ENCODE results near the gene ABCE1.
"Not testable (repeated sequence)": the region's sequence is repeated elsewhere in the genome, so short reads cannot be mapped to it uniquely, and the experiment has no call there.

Gene ABCE1

GRCh38 chr4:145103496-145103895 lies 5.4 kb downstream of the ABCE1 start:
- Histone ChIP-seq H3K4me3 (ENCODE audit: low read length) (no peak overlapping the region), H3K4me2 (ENCODE audit: low read length) (no peak overlapping the region), H3K4me1 (ENCODE audit: control insufficient read depth, insufficient read depth, low read length) (peaks cover 29% of the 10 kb centered on the region), H3K36me3 (ENCODE audit: insufficient read depth, low read length) (peaks cover 37% of the 10 kb centered on the region), H3K9ac (ENCODE audit: low read depth, low read length) (no peak overlapping the region), H3K27me3 (ENCODE audit: control insufficient read depth, insufficient read depth, low read length) (no peaks in the 10 kb centered on the region), H3K9me3 (replicated peaks; ENCODE audit: low read length) (no peaks in the 10 kb centered on the region)

GRCh38 chr4:145107126-145107525 lies 9.0 kb downstream of the ABCE1 start:
- Histone ChIP-seq H3K9ac (ENCODE audit: low read depth, low read length) (no peak overlapping the region), H3K27me3 (ENCODE audit: control insufficient read depth, insufficient read depth, low read length) (no peaks in the 10 kb centered on the region), H3K4me2 (ENCODE audit: low read length) (no peak overlapping the region), H3K36me3 (ENCODE audit: insufficient read depth, low read length) (peaks cover 66% of the 10 kb centered on the region), H3K4me3 (ENCODE audit: low read length) (no peak overlapping the region), H3K4me1 (ENCODE audit: control insufficient read depth, insufficient read depth, low read length) (peaks cover 1% of the 10 kb centered on the region), H3K9me3 (replicated peaks; ENCODE audit: low read length) (no peaks in the 10 kb centered on the region)

GRCh38 chr4:145108128-145108527 lies 10.0 kb downstream of the ABCE1 start:
- Histone ChIP-seq H3K4me2 (ENCODE audit: low read length) (no peak overlapping the region), H3K9ac (ENCODE audit: low read depth, low read length) (no peak overlapping the region), H3K4me3 (ENCODE audit: low read length) (no peak overlapping the region), H3K27me3 (ENCODE audit: control insufficient read depth, insufficient read depth, low read length) (no peaks in the 10 kb centered on the region), H3K4me1 (ENCODE audit: control insufficient read depth, insufficient read depth, low read length) (no peaks in the 10 kb centered on the region), H3K9me3 (replicated peaks; ENCODE audit: low read length) (no peaks in the 10 kb centered on the region), H3K36me3 (ENCODE audit: insufficient read depth, low read length) (peaks cover 75% of the 10 kb centered on the region)

GRCh38 chr4:145125396-145125795 lies 27.3 kb downstream of the ABCE1 start:
- Histone ChIP-seq H3K4me3 (ENCODE audit: low read length) (no peak overlapping the region), H3K36me3 (ENCODE audit: insufficient read depth, low read length) (peaks cover 69% of the 10 kb centered on the region), H3K4me1 (ENCODE audit: control insufficient read depth, insufficient read depth, low read length) (peaks cover 2% of the 10 kb centered on the region), H3K9me3 (replicated peaks; ENCODE audit: low read length) (no peaks in the 10 kb centered on the region), H3K9ac (ENCODE audit: low read depth, low read length) (no peak overlapping the region), H3K4me2 (ENCODE audit: low read length) (no peak overlapping the region), H3K27me3 (ENCODE audit: control insufficient read depth, insufficient read depth, low read length) (no peaks in the 10 kb centered on the region)

- no peaks in the 10 kb centered on the region for H3K9me3 ChIP-seq (replicated peaks; ENCODE audit: low read length)
- no peak overlapping the region for H3K9ac ChIP-seq (ENCODE audit: low read depth, low read length)
- peaks cover 15% of the 10 kb centered on the region for H3K4me1 ChIP-seq (ENCODE audit: control insufficient read depth, insufficient read depth, low read length)
- no peaks in the 10 kb centered on the region for H3K27me3 ChIP-seq (ENCODE audit: control insufficient read depth, insufficient read depth, low read length)
- H3K4me3 ChIP-seq (ENCODE audit: low read length), result no peak overlapping the region
- H3K36me3 ChIP-seq (ENCODE audit: insufficient read depth, low read length), result peaks cover 44% of the 10 kb centered on the region
- no peak overlapping the region for H3K4me2 ChIP-seq (ENCODE audit: low read length)
Observed at GRCh38 chr4:145130130-145130529, 32.0 kb downstream of the ABCE1 start.

- peaks cover 38% of the 10 kb centered on the region for H3K36me3 ChIP-seq (ENCODE audit: insufficient read depth, low read length)
- no peak overlapping the region for H3K9ac ChIP-seq (ENCODE audit: low read depth, low read length)
- peaks cover 15% of the 10 kb centered on the region for H3K4me1 ChIP-seq (ENCODE audit: control insufficient read depth, insufficient read depth, low read length)
- H3K4me3 ChIP-seq (ENCODE audit: low read length), result no peak overlapping the region
- no peaks in the 10 kb centered on the region for H3K27me3 ChIP-seq (ENCODE audit: control insufficient read depth, insufficient read depth, low read length)
- no peaks in the 10 kb centered on the region for H3K9me3 ChIP-seq (replicated peaks; ENCODE audit: low read length)
- peak overlapping the region; percentile 18 for H3K4me2 ChIP-seq (ENCODE audit: low read length)
Observed at GRCh38 chr4:145130788-145131399, 32.8 kb downstream of the ABCE1 start.

- H3K4me3 ChIP-seq (ENCODE audit: low read length), result no peak overlapping the region
- no peak overlapping the region for H3K9ac ChIP-seq (ENCODE audit: low read depth, low read length)
- no peak overlapping the region for H3K4me2 ChIP-seq (ENCODE audit: low read length)
- H3K9me3 ChIP-seq (replicated peaks; ENCODE audit: low read length), result no peaks in the 10 kb centered on the region
- peaks cover 31% of the 10 kb centered on the region for H3K36me3 ChIP-seq (ENCODE audit: insufficient read depth, low read length)
- no peaks in the 10 kb centered on the region for H3K27me3 ChIP-seq (ENCODE audit: control insufficient read depth, insufficient read depth, low read length)
- H3K4me1 ChIP-seq (ENCODE audit: control insufficient read depth, insufficient read depth, low read length), result peaks cover 15% of the 10 kb centered on the region
Observed at GRCh38 chr4:145131848-145132247, 33.7 kb downstream of the ABCE1 start.

- H3K36me3 ChIP-seq (ENCODE audit: insufficient read depth, low read length), result peaks cover 25% of the 10 kb centered on the region
- no peak overlapping the region for H3K9ac ChIP-seq (ENCODE audit: low read depth, low read length)
- no peak overlapping the region for H3K4me2 ChIP-seq (ENCODE audit: low read length)
- peaks cover 15% of the 10 kb centered on the region for H3K4me1 ChIP-seq (ENCODE audit: control insufficient read depth, insufficient read depth, low read length)
- no peaks in the 10 kb centered on the region for H3K9me3 ChIP-seq (replicated peaks; ENCODE audit: low read length)
- no peaks in the 10 kb centered on the region for H3K27me3 ChIP-seq (ENCODE audit: control insufficient read depth, insufficient read depth, low read length)
- H3K4me3 ChIP-seq (ENCODE audit: low read length), result no peak overlapping the region
Observed at GRCh38 chr4:145132511-145133098, 34.5 kb downstream of the ABCE1 start.

GRCh38 chr4:145136219-145136618 lies 38.1 kb downstream of the ABCE1 start:
- H3K36me3 ChIP-seq (ENCODE audit: insufficient read depth, low read length), result peaks cover 38% of the 10 kb centered on the region
- H3K9me3 ChIP-seq (replicated peaks; ENCODE audit: low read length); H3K4me3 ChIP-seq (ENCODE audit: low read length); H3K27me3 ChIP-seq (ENCODE audit: control insufficient read depth, insufficient read depth, low read length); H3K4me2 ChIP-seq (ENCODE audit: low read length); H3K9ac ChIP-seq (ENCODE audit: low read depth, low read length); H3K4me1 ChIP-seq (ENCODE audit: control insufficient read depth, insufficient read depth, low read length): not testable (repeated sequence)

GRCh38 chr4:145148980-145149379 lies 50.9 kb downstream of the ABCE1 start:
- peaks cover 71% of the 10 kb centered on the region for H3K36me3 ChIP-seq (ENCODE audit: insufficient read depth, low read length)
- H3K4me3 ChIP-seq (ENCODE audit: low read length), result no peak overlapping the region
- no peaks in the 10 kb centered on the region for H3K27me3 ChIP-seq (ENCODE audit: control insufficient read depth, insufficient read depth, low read length)
- no peak overlapping the region for H3K4me2 ChIP-seq (ENCODE audit: low read length)
- H3K9ac ChIP-seq (ENCODE audit: low read depth, low read length), result no peak overlapping the region
- no peaks in the 10 kb centered on the region for H3K9me3 ChIP-seq (replicated peaks; ENCODE audit: low read length)
- H3K4me1 ChIP-seq (ENCODE audit: control insufficient read depth, insufficient read depth, low read length), result no peaks in the 10 kb centered on the region

GRCh38 chr4:145153181-145153903 lies 55.2 kb downstream of the ABCE1 start:
- no peaks in the 10 kb centered on the region for H3K27me3 ChIP-seq (ENCODE audit: control insufficient read depth, insufficient read depth, low read length)
- no peaks in the 10 kb centered on the region for H3K9me3 ChIP-seq (replicated peaks; ENCODE audit: low read length)
- peaks cover 62% of the 10 kb centered on the region for H3K36me3 ChIP-seq (ENCODE audit: insufficient read depth, low read length)
- H3K9ac ChIP-seq (ENCODE audit: low read depth, low read length), result no peak overlapping the region
- no peak overlapping the region for H3K4me2 ChIP-seq (ENCODE audit: low read length)
- H3K4me3 ChIP-seq (ENCODE audit: low read length), result no peak overlapping the region
- H3K4me1 ChIP-seq (ENCODE audit: control insufficient read depth, insufficient read depth, low read length), result no peaks in the 10 kb centered on the region

- Histone ChIP-seq H3K27me3 (ENCODE audit: control insufficient read depth, insufficient read depth, low read length) (no peaks in the 10 kb centered on the region), H3K4me1 (ENCODE audit: control insufficient read depth, insufficient read depth, low read length) (no peaks in the 10 kb centered on the region), H3K9ac (ENCODE audit: low read depth, low read length) (no peak overlapping the region), H3K9me3 (replicated peaks; ENCODE audit: low read length) (no peaks in the 10 kb centered on the region), H3K4me2 (ENCODE audit: low read length) (no peak overlapping the region), H3K36me3 (ENCODE audit: insufficient read depth, low read length) (peaks cover 61% of the 10 kb centered on the region), H3K4me3 (ENCODE audit: low read length) (no peak overlapping the region)
Observed at GRCh38 chr4:145153904-145154298, 55.8 kb downstream of the ABCE1 start.
